Gastrocnemius medialis (tissue), 4 donors: ENCODE measurements around the gene HBD.

Experiments
- POLR2A ChIP-seq, 2 donors: fragments of 450-650 bp; IDR thresholded peaks; one replicate each; pipeline ENCODE4 v1.6.1; 2017; ENCODE audit warnings: antibody characterized with exemption in 2 of 2, mild to moderate bottlenecking in 2 of 2, moderate library complexity in 2 of 2
- TF ChIP-seq, protein P1 (sequence below), 5 experiments: fragments of 450-650 bp in 3 of 5; fragments of 200-600 bp in 2 of 5; sonication (generic) in 2 of 5; IDR thresholded peaks in 4 of 5; conservative IDR thresholded peaks in 1 of 5; 1 replicate in 4 of 5; 2 replicates in 1 of 5; pipeline ENCODE4 v1.5.1; 2016 to 2019; ENCODE audit warnings: antibody characterized with exemption in 5 of 5, mild to moderate bottlenecking in 3 of 5, moderate library complexity in 3 of 5

DNA sequence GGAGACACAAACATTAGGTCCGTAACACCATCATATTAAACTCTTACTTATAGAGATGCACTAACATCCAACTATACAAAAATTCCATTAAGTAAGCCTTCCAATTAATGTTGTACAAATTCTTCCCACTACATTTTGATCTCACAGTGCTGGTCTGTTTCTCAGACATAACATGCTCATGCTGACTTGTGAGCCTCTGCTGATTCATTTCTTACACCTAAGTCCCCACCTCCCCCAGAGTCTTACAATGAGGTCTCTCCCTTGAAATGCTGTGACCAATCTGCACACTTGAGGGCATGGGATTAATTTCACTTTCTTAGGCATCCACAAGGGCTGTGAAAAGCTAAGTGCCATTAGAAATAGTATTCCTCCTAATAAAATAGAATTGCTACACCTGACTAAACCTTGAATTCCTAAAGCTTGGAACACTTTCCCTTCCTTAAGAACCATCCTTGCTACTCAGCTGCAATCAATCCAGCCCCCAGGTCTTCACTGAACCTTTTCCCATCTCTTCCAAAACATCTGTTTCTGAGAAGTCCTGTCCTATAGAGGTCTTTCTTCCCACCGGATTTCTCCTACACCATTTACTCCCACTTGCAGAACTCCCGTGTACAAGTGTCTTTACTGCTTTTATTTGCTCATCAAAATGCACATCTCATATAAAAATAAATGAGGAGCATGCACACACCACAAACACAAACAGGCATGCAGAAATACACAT is 13.3 kb upstream of the HBD start:
- TF ChIP-seq, protein P1, sequence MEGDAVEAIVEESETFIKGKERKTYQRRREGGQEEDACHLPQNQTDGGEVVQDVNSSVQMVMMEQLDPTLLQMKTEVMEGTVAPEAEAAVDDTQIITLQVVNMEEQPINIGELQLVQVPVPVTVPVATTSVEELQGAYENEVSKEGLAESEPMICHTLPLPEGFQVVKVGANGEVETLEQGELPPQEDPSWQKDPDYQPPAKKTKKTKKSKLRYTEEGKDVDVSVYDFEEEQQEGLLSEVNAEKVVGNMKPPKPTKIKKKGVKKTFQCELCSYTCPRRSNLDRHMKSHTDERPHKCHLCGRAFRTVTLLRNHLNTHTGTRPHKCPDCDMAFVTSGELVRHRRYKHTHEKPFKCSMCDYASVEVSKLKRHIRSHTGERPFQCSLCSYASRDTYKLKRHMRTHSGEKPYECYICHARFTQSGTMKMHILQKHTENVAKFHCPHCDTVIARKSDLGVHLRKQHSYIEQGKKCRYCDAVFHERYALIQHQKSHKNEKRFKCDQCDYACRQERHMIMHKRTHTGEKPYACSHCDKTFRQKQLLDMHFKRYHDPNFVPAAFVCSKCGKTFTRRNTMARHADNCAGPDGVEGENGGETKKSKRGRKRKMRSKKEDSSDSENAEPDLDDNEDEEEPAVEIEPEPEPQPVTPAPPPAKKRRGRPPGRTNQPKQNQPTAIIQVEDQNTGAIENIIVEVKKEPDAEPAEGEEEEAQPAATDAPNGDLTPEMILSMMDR (IDR thresholded peaks at IDR 0.05 in 4 of 5, conservative IDR thresholded peaks at IDR 0.05 in 1 of 5), result no peak
- TF ChIP-seq POLR2A (IDR thresholded peaks at IDR 0.05), result no peak
